Stomach (tissue), 9 donors: Measurements from ENCODE around the gene PBX2. TPM values are rescaled to one million over a fixed set of nuclear protein-coding genes. Genes with fewer than 3 reads are reported as not detected.
"Not testable (repeated sequence)": the region's sequence is repeated elsewhere in the genome, so short reads cannot be mapped to it uniquely, and the experiment has no call there.

Source experiments
- DNase-seq, 2 donors: peaks; one replicate each; pipeline versions ENCODE4 v3.0.0 to v3.0.0-alpha.2; 2013 to 2019
- H3K27ac ChIP-seq, 5 donors: fragments of 200-600 bp in 4 of 5; sonication (generic) in 4 of 5; one replicate each; pipeline ENCODE4 v1.5.1; 2013 to 2019; ENCODE audit warnings: mild to moderate bottlenecking in 1 of 5, moderate library complexity in 1 of 5
- H3K27me3 ChIP-seq, 3 donors: fragments of 200-600 bp; sonication (generic); one replicate each; pipeline ENCODE4 v1.5.1; 2017 to 2019; ENCODE audit warnings: mixed run types in 1 of 3
- H3K36me3 ChIP-seq, 4 donors: fragments of 200-600 bp; sonication (generic); 1 replicate in 3 of 4; 2 replicates in 1 of 4; pipeline ENCODE4 v1.5.1; 2016 to 2019
- H3K4me1 ChIP-seq, 4 donors: fragments of 200-600 bp; sonication (generic); one replicate each; pipeline ENCODE4 v1.5.1; 2016 to 2019
- H3K4me3 ChIP-seq, 4 donors: fragments of 200-600 bp; sonication (generic) in 3 of 4; one replicate each; pipeline ENCODE4 v1.5.1; 2016 to 2019; ENCODE audit warnings: mild to moderate bottlenecking in 1 of 4
- H3K9me3 ChIP-seq, 4 donors: fragments of 200-600 bp; sonication (generic); one replicate each; pipeline ENCODE4 v1.5.1; 2016 to 2019
- CTCF ChIP-seq, 7 experiments: fragments of 450-650 bp in 4 of 7; fragments of 200-600 bp in 3 of 7; sonication (generic) in 3 of 7; IDR thresholded peaks; one replicate each; pipeline ENCODE4 v1.5.1; 2016 to 2019; ENCODE audit warnings: antibody characterized with exemption in 7 of 7, control low read depth in 2 of 7, mild to moderate bottlenecking in 1 of 7
- EP300 ChIP-seq: sonication (generic); formaldehyde crosslinking; IDR thresholded peaks from one replicate; pipeline ENCODE4 v1.6.1; 2017; ENCODE audit warnings: antibody characterized with exemption
- POLR2A ChIP-seq, 4 donors: fragments of 450-650 bp; IDR thresholded peaks; one replicate each; pipeline ENCODE4 v1.6.1; 2016; ENCODE audit warnings: antibody characterized with exemption in 4 of 4, control low read depth in 2 of 4, mild to moderate bottlenecking in 1 of 4, moderate library complexity in 1 of 4
- POLR2AphosphoS5 ChIP-seq, 3 donors: sonication (generic); formaldehyde crosslinking; IDR thresholded peaks; one replicate each; pipeline ENCODE4 v1.6.1; 2016; ENCODE audit warnings: antibody characterized with exemption in 3 of 3
- WGBS, 5 donors: extraction: QIAGEN DNeasy Blood & Tissue Kit in 3 of 5; methylation state at CpG; one replicate each; pipeline versions ENCODE4 v1.1.5 to v1.1.7; 2013 to 2018; 5-methylcytosine and 5-hydroxymethylcytosine counted together
- intact Hi-C: fragments of 100-400 bp; cut with DNase I; formaldehyde crosslinking; loops from one replicate; pipeline ENCODE4 v1.15.1; 2023; ENCODE audit warnings: low total_unique reads
- polyA plus RNA-seq, 3 donors: library from polyadenylated mRNA; stranded (reverse); fragments of 200-250 nt; gene quantifications; one replicate each; pipeline ENCODE4 v1.2.3, GENCODE V29; 2013
- total RNA-seq, 5 donors: library from RNA; depleted of rRNA; stranded (reverse); fragments of >200 nt; gene quantifications; one replicate each; pipeline versions ENCODE4 v1.1.0 to v1.2.3, GENCODE V29; 2014 to 2016
- donor health status: healthy with polysubstance abuse.
- donor health status: Bipolar disorder and iron deficiency.
- donor health status: healthy.

PBX2 gene
- total and polyA plus RNA-seq, 8 donors = 23.5 to 50.3 (median 35.1) TPM

DNA sequence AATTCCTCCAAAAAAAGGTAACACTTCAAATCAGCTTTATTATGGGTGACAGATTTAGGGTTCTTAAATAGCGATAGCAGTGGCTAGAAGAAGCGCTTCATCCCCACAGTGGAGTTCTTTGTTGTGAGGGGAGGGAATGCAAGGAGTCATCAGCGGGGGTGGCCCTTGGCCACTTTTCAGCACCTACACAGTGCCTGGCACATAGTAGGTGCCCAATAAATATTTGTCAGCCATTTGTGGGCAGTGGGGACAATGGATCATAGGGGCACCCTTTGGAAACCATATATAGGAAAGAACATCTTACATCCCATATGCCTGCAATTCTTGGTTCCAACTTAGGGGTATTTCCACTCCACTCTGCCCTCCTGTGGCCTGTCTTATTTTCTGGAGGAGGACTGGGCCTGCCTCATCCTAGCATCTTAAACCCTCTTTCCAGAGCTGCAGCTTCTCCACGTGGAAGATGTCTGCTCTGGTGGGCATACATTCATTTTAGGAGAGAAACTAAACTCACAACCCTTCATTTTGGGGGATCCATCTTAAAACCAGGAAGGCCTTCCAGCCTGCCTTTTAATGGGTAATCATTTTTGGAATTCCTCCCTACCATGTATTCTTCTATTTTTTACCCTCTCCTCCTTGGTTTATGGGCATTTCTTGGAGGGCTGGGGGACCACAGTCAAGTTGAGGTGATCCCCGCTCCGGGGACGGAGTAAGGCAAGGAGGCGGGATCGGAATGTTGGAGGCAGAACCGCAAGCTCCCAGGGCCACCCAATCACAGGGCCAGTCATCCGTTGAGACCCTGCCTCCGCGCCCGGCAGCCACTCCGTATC lies 5.0 kb upstream of the PBX2 start:
- TF ChIP-seq CTCF (IDR thresholded peaks at IDR 0.05) (peak in 3 of 7 experiments; percentile 13 to 61 (median 30)), POLR2AphosphoS5 (IDR thresholded peaks at IDR 0.05) (peak; percentile 47 to 83 (median 78)), EP300 (no peak), POLR2A (IDR thresholded peaks at IDR 0.05) (peak in 2 of 4 donors; percentile 57 to 82)
- Histone ChIP-seq H3K4me1 (peaks cover 30 to 66% (median 53%) of the 10 kb centered on the region in 4 donors), H3K36me3 (no peaks in the 10 kb centered on the region), H3K27ac (peak overlapping the region; percentile 84 to 100 (median 99)), H3K27me3 (no peaks in the 10 kb centered on the region), H3K9me3 (no peaks in the 10 kb centered on the region), H3K4me3 (peak overlapping the region; percentile 35 to 62 (median 41))
- peak in 1 of 2 donors; percentile 83 for DNase-seq
- WGBS, 5 donors = 15 to 21% (median 18%) methylated on average over 12 to 15 of the region's 15 CpGs
- intact Hi-C loops = no loop called here

DNA sequence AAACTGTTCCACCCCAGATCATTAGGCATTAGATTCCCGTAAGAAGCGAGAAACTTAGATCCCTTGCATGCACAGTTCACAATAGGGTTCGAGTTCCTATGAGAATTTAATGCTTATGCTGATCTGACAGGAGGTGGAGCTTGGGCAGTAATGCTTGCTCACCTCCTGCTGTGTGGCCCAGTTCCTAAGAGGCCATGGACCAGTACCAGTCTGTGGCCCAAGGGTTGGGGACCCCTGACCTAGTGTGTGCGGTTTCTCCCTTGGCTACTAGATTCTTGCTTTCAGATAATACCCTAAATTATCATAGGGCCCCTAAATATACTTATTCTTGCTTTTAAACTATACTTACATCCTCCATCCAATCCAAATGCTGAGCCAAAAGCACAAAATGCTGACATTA lies 4.4 kb upstream of the PBX2 start:
- DNase-seq = peak in 1 of 2 donors; percentile 16
- peaks cover 30 to 68% (median 53%) of the 10 kb centered on the region in 4 donors for H3K4me1 ChIP-seq
- H3K27ac ChIP-seq = peak overlapping the region in 4 of 5 donors; percentile 98 to 100 (median 99)
- no peaks in the 10 kb centered on the region for H3K27me3 ChIP-seq
- H3K9me3 ChIP-seq = no peaks in the 10 kb centered on the region
- H3K4me3 ChIP-seq = no peak overlapping the region
- intact Hi-C loops = no loop called here
- WGBS, 5 donors = 93 to 94% (median 94%) methylated on average over 4 of the region's 4 CpGs
- no peaks in the 10 kb centered on the region for H3K36me3 ChIP-seq
- TF ChIP-seq POLR2AphosphoS5 (IDR thresholded peaks at IDR 0.05) (no peak), CTCF (IDR thresholded peaks at IDR 0.05) (no peak), POLR2A (IDR thresholded peaks at IDR 0.05) (no peak), EP300 (no peak)

DNA sequence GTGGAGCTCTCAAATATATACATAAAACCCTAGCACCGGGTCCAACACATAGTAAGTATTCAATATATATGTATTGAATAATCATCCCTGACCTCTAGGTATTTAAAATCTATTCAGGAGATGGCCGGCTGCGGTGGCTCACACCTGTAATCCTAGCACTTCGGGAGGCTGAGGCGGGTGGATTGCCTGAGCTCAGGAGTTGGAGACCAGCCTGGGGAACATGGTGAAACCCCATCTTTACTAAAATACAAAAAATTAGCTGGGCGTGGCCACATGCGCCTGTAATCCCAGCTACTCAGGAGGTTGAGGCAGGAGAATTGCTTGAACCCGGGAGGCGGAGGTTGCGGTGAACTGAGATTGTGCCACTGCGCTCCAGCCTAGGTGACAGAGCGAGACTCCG lies 3.1 kb upstream of the PBX2 start:
- H3K9me3 ChIP-seq, DNase-seq, intact Hi-C loops, H3K27me3 ChIP-seq, H3K36me3 ChIP-seq: not testable (repeated sequence)
- Histone ChIP-seq H3K27ac (peak overlapping the region; percentile 71 to 100 (median 96)), H3K4me3 (peak overlapping the region in 3 of 4 donors; percentile 45 to 76 (median 69)), H3K4me1 (peaks cover 42 to 81% (median 65%) of the 10 kb centered on the region in 4 donors)
- 64 to 80% (median 77%) methylated on average over 13 of the region's 13 CpGs for WGBS, 5 donors

DNA sequence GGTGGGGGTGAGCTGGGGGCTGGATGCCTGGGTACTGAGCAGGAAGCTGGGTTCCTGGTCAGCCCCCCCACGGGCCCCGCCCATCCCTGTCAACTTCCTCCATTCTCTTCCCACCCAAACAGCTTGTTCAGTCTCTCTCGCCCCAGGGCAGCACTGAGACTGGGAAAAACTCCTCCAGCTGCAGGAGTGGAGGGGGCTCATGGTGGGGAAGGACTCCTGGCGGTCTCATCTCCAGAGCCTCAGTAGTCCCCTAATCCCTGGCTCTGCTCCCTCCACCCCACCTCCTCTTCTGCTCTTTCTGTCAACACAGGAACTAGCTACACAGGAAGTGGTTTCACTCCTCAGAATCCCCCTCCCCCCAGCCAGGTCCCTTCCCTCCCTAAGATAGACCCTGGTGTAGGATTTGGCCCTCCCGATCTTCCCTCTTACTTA lies 2.6 kb upstream of the PBX2 start, which contains the start of gene GPSM3:
Gene GPSM3, minus strand, starts transcription at position 36 of the 432 bp plus-strand sequence. CDS start 130 bp downstream, outside the sequence.
- Histone ChIP-seq H3K36me3 (peaks cover 6 to 8% (median 6%) of the 10 kb centered on the region in 4 donors), H3K9me3 (no peaks in the 10 kb centered on the region), H3K4me3 (peak within 1 kb of the TSS; percentile 31 to 76 (median 57)), H3K4me1 (peaks cover 45 to 83% (median 69%) of the 10 kb centered on the region in 4 donors), H3K27me3 (no peaks in the 10 kb centered on the region), H3K27ac (peak within 1 kb of the TSS; percentile 76 to 100 (median 96))
- DNase-seq = peak; percentile 54 to 85
- WGBS, 5 donors = 11 to 19% (median 16%) methylated on average over 5 of the region's 5 CpGs
- TF ChIP-seq POLR2AphosphoS5 (IDR thresholded peaks at IDR 0.05) (peak in 1 of 3 donors; percentile 37), POLR2A (IDR thresholded peaks at IDR 0.05) (no peak)
- intact Hi-C loops = no loop called here

GRCh38 chr6:32191696-32192607 lies 1.9 kb upstream of the PBX2 start:
- Histone ChIP-seq H3K4me3 (peak overlapping the region; percentile 31 to 76 (median 57)), H3K4me1 (peaks cover 44 to 83% (median 70%) of the 10 kb centered on the region in 4 donors), H3K27me3 (no peaks in the 10 kb centered on the region), H3K27ac (peak overlapping the region; percentile 76 to 100 (median 96)), H3K9me3 (no peaks in the 10 kb centered on the region), H3K36me3 (peaks cover 12 to 14% (median 13%) of the 10 kb centered on the region in 4 donors)
- WGBS, 5 donors = 55 to 69% (median 65%) methylated on average over 15 of the region's 15 CpGs
- TF ChIP-seq CTCF (IDR thresholded peaks at IDR 0.05) = no peak
- TF ChIP-seq POLR2A (IDR thresholded peaks at IDR 0.05) = no peak
- no peak for TF ChIP-seq EP300
- DNase-seq = peak in 1 of 2 donors; percentile 22
- intact Hi-C loops = no loop called here
